ENCODE measurements around the gene ZNF385B. TPM values are rescaled to one million over a fixed set of nuclear protein-coding genes. Genes with fewer than 3 reads are reported as not detected.

Gene ZNF385B
- total and polyA plus RNA-seq, 4 donors: 3.0 to 7.2 (median 3.9) TPM

Small RNA genes lying within 50 kb of the gene (small RNA-seq; reads per million reads assigned to genes)
- not detected for gene MIR1258

Other genes with a start within 250 kb of the ZNF385B start
- gene CWC22, start 145.7 kb upstream of the ZNF385B start, total RNA-seq: 10 to 100 TPM; 10.3 to 12.0 TPM
- 1 to 10 TPM; 4.4 to 5.2 TPM for gene CWC22, start 145.7 kb upstream of the ZNF385B start, polyA plus RNA-seq